Right lobe of liver (tissue), 6 donors: ENCODE results near the gene ACSS1. TPM values are rescaled to one million over a fixed set of nuclear protein-coding genes. Genes with fewer than 3 reads are reported as not detected.

ENCODE experiments used
- ATAC-seq, 4 donors: fragments of 200-7000 bp; cut with Tn5 transposase; one replicate each; pipeline ENCODE4 v1.9.1; 2020; ENCODE audit warnings: mild to moderate bottlenecking in 4 of 4, moderate library complexity in 4 of 4
- DNase-seq, 3 donors: peaks; one replicate each; pipeline ENCODE4 v3.0.0-alpha.2; 2020
- H3K27ac ChIP-seq, 3 donors: fragments of 200-600 bp; one replicate each; pipeline ENCODE4 v1.8.0; 2022
- H3K27me3 ChIP-seq, 2 donors: fragments of 200-600 bp; one replicate each; pipeline ENCODE4 v1.8.0; 2022
- H3K36me3 ChIP-seq, 4 donors: fragments of 200-600 bp; sonication (generic) in 1 of 4; one replicate each; pipeline versions ENCODE4 v1.5.1 to v1.8.0; 2017 to 2022; ENCODE audit warnings: control low read depth in 1 of 4
- H3K4me1 ChIP-seq, 4 donors: fragments of 200-600 bp; sonication (generic) in 1 of 4; one replicate each; pipeline versions ENCODE4 v1.5.1 to v1.8.0; 2017 to 2022; ENCODE audit warnings: control low read depth in 1 of 4
- H3K4me3 ChIP-seq, 3 donors: fragments of 200-600 bp; one replicate each; pipeline ENCODE4 v1.8.0; 2022
- H3K9me3 ChIP-seq, 4 donors: fragments of 200-600 bp; sonication (generic) in 1 of 4; one replicate each; pipeline versions ENCODE4 v1.5.1 to v1.8.0; 2017 to 2022; ENCODE audit warnings: control low read depth in 1 of 4
- POLR2A ChIP-seq: fragments of 450-650 bp; IDR thresholded peaks from one replicate; pipeline ENCODE4 v1.6.1; 2017; ENCODE audit warnings: antibody characterized with exemption, mild to moderate bottlenecking
- WGBS: methylation state at CpG from one replicate; pipeline ENCODE4 v1.1.6; 2018; ENCODE audit warnings: low coverage, low lambda C conversion rate; ENCODE audit not compliant: insufficient coverage; ENCODE audit errors: missing lambda C conversion rate; 5-methylcytosine and 5-hydroxymethylcytosine counted together
- intact Hi-C, 2 donors: fragments of 100-400 bp; cut with DNase I; formaldehyde crosslinking; loops; one replicate each; pipeline versions ENCODE4 v1.11.2 to v1.14.1; 2022
- total RNA-seq, 6 experiments: library from RNA; depleted of rRNA in 2 of 6; stranded (reverse); fragments of >200 nt in 2 of 6; fragmentation: NEBNext Ultra II Directional in 3 of 6; extraction: Animal tissue kit (Norgen Biotek cat#: 25700) in 3 of 6; gene quantifications; one replicate each; pipeline versions ENCODE4 v1.1.0 to v1.2.4, GENCODE V29; 2016 to 2023
- TF ChIP-seq, protein P1 (sequence below), 4 donors: fragments of 200-600 bp in 3 of 4; fragments of 450-650 bp in 1 of 4; IDR thresholded peaks; one replicate each; pipeline versions ENCODE4 v1.5.1 to v1.8.0; 2016 to 2022; ENCODE audit warnings: antibody characterized with exemption in 4 of 4, mild to moderate bottlenecking in 2 of 4
- donor health status: DM: no; HTN: yes; CAD: no.
- donor health status: DM: no; HTN: no; CAD: no.
- donor health status: DM: no; HTN: no; CAD: no.
- donor health status: DM: no; HTN: yes; CAD: no.
- donor health status: DM: no; HTN: yes; CAD: no.

The ACSS1 gene
- total RNA-seq, 6 experiments from 2014 or later, result 3.5 to 9.1 (median 6.3) TPM

DNA sequence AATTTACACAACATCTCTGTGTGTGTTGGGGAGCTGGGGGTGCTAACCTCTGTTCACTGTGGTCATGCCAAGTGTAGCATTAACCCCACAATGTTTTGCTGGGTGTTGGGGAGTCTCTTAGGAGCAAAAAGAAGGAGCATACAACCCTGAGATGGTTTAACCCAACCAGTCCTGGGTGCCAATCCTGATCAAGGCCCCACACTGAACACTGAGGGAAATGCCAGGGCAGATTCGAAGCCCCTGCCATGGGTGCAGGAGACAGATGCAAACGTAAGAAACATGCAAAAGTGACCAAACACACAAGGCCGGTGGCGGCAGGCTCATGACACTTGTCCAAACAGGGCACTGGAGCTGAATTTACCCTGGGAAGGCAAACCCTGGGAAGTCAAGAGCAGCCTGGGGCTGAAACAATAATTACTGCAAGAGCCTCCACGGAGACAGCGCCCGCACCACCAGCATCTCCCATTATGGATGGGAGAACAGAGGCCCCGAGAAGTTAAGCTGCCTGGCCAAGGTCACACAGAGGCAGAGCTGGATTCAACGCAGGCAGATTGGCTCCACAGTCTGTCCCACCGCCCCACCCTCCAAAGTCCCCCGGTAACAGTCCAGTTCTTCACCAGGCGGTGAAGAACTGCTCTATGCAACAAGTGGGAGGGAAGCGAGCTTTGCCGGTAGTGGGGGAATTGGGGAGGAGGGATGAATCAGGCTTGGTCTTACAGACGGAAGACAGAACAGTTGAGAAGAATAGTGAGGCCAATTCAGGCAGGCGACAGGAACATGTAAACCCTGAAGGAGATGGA is 8.5 kb downstream of the ACSS1 start:
- no peak overlapping the region for H3K4me3 ChIP-seq
- H3K27me3 ChIP-seq, result no peaks in the 10 kb centered on the region
- H3K27ac ChIP-seq, result no peak overlapping the region
- 87% methylated on average over 7 of the region's 16 CpGs for WGBS
- ATAC-seq, result no peak
- DNase-seq, result peak in 1 of 3 donors; percentile 26
- no peaks in the 10 kb centered on the region for H3K36me3 ChIP-seq
- TF ChIP-seq POLR2A, result no peak
- TF ChIP-seq, protein P1, sequence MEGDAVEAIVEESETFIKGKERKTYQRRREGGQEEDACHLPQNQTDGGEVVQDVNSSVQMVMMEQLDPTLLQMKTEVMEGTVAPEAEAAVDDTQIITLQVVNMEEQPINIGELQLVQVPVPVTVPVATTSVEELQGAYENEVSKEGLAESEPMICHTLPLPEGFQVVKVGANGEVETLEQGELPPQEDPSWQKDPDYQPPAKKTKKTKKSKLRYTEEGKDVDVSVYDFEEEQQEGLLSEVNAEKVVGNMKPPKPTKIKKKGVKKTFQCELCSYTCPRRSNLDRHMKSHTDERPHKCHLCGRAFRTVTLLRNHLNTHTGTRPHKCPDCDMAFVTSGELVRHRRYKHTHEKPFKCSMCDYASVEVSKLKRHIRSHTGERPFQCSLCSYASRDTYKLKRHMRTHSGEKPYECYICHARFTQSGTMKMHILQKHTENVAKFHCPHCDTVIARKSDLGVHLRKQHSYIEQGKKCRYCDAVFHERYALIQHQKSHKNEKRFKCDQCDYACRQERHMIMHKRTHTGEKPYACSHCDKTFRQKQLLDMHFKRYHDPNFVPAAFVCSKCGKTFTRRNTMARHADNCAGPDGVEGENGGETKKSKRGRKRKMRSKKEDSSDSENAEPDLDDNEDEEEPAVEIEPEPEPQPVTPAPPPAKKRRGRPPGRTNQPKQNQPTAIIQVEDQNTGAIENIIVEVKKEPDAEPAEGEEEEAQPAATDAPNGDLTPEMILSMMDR (IDR thresholded peaks at IDR 0.05), result no peak
- no peaks in the 10 kb centered on the region for H3K9me3 ChIP-seq
- intact Hi-C loops, result loop anchor here (5.0 kb wide), 2 partner anchors 42 to 57 kb away; partner anchors contain the start of gene APMAP (in 1 of the 2)
- H3K4me1 ChIP-seq, result peaks cover 3 to 88% (median 20%) of the 10 kb centered on the region in 4 donors

DNA sequence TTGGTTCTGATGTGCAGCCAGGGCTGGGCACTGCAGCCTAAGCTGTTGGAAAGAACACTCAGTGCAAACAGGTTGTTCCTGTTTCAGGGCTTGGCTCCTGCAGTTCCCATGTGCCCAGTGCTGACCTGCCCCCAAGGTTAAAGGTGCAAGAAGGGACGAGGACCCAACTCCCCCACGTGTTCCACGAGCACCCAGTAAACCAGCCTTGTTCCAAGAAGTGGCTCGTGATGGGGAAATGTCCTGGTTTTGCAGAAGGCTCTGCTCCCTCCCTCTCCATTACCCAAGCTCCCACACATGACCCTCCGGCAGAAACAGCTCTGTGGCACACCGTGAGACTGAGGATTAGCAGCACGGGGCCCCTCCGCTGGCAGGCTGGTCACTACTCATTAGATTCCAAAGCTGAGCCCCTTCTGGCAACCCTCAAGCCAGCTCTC is 9.4 kb downstream of the ACSS1 start:
- Histone ChIP-seq H3K9me3 (no peaks in the 10 kb centered on the region), H3K27ac (no peak overlapping the region), H3K4me3 (no peak overlapping the region), H3K36me3 (no peaks in the 10 kb centered on the region), H3K27me3 (no peaks in the 10 kb centered on the region), H3K4me1 (peaks cover 3 to 83% (median 21%) of the 10 kb centered on the region in 4 donors)
- ATAC-seq (peak in 3 of 4 donors; percentile 8 to 41 (median 13)), DNase-seq (peak; percentile 27 to 87 (median 72))
- intact Hi-C loops, result loop anchor here (5.0 kb wide), 2 partner anchors 41 to 56 kb away; partner anchors contain the start of gene APMAP (in 1 of the 2)
- TF ChIP-seq POLR2A, result no peak
- TF ChIP-seq, protein P1 (IDR thresholded peaks at IDR 0.05), result no peak
- WGBS, result 50% methylated on average over 2 of the region's 8 CpGs

DNA sequence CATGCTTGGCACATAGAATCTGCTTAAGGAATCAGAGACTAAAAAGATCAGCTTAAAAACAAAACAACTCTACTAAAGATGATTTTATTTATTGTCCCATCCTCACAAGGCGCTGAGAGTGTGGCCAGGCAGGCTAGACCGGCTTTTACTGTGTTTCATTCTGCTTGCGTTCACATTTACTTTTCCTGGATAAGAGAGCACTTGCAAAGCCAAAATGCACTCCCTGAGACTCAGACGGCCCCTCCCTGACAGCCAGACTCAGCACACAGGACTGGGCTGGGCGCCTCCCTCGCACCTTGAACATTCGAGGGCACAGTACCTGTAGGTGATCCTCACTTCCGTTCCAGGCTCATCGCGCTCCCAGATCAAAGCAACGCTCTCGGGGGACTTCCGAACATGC is 10.2 kb downstream of the ACSS1 start:
- Histone ChIP-seq H3K4me3 (no peak overlapping the region), H3K9me3 (no peaks in the 10 kb centered on the region), H3K4me1 (peaks cover 3 to 83% (median 21%) of the 10 kb centered on the region in 4 donors), H3K27ac (no peak overlapping the region), H3K27me3 (no peaks in the 10 kb centered on the region), H3K36me3 (no peaks in the 10 kb centered on the region)
- TF ChIP-seq, protein P1 (IDR thresholded peaks at IDR 0.05), result no peak
- TF ChIP-seq POLR2A, result no peak
- DNase-seq (peak in 2 of 3 donors; percentile 11 to 48), ATAC-seq (no peak)
- intact Hi-C loops, result loop anchor here (5.0 kb wide), 2 partner anchors 40 to 55 kb away; partner anchors contain the start of gene APMAP (in 1 of the 2)
- WGBS, result 89% methylated on average over 9 of the region's 13 CpGs

DNA sequence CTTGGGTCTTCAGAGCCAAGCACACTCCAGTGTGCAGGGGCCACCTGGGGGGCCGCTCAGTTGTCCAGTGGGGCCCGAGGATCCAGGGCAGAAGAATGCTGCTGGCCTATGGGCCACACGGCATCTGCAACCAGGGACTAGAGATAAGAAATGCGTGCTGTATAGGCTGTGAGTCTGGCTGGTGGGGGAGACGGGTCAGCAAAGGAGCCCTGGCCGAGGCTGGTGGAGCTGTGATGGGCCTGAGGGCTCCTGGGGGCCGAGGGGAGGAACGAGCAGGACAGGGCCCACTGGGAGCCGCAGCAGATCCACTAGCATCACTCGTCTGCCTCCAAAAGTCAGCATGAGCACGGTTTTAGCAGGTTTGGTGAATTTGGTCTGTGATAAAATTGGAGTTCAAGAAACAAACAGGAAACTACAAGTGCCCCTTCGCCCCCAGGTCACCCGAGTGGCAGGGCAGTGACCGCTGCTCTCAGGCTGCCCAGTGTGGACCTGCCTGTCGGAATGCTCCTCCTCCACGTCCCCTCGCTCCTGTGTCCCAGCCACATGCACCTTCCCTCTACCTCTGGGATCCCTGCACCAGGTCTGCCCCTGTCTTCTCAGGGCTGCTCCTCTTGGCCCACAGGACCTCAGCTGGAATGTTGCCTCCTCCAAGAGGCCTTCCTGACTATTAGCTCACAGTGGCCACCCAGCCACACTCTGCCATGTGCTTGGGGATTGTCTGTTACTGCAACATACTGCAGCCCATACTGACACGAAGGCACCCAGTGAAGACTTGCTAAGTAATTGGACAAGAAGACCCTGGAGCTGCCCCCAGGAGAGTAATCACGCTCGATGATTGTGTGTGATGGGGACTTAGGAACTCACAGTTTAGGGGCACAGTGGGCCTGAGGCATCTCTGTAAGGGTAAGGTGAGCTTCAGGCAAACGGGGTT is 10.9 kb downstream of the ACSS1 start:
- ATAC-seq (no peak), DNase-seq (peak in 2 of 3 donors; percentile 16 to 55)
- no peak for TF ChIP-seq POLR2A
- TF ChIP-seq, protein P1 (IDR thresholded peaks at IDR 0.05), result no peak
- no peaks in the 10 kb centered on the region for H3K27me3 ChIP-seq
- no peak overlapping the region for H3K27ac ChIP-seq
- H3K36me3 ChIP-seq, result no peaks in the 10 kb centered on the region
- peaks cover 2 to 80% (median 23%) of the 10 kb centered on the region in 4 donors for H3K4me1 ChIP-seq
- no peaks in the 10 kb centered on the region for H3K9me3 ChIP-seq
- no peak overlapping the region for H3K4me3 ChIP-seq
- intact Hi-C loops, result loop anchor here (5.0 kb wide), 2 partner anchors 40 to 55 kb away; partner anchors contain the start of gene APMAP (in 1 of the 2)
- 75% methylated on average over 6 of the region's 21 CpGs for WGBS
